ENCODE results near the gene CCR5. TPM values are rescaled to one million over a fixed set of nuclear protein-coding genes. Genes with fewer than 3 reads are reported as not detected.
"Not testable (repeated sequence)": the region's sequence is repeated elsewhere in the genome, so short reads cannot be mapped to it uniquely, and the experiment has no call there.

CCR5 gene
- total RNA-seq, 1 donor from 2014 or later: 2.2 TPM

- no peak for DNase-seq (ENCODE audit: low spot score)
Observed at GRCh38 chr3:46383211-46383950, 12.6 kb downstream of the CCR5 start.

GRCh38 chr3:46383951-46384330 lies 13.2 kb downstream of the CCR5 start:
- DNase-seq (ENCODE audit: low spot score): no peak

GRCh38 chr3:46386205-46386604 lies 15.5 kb downstream of the CCR5 start:
- peak; percentile 35 for DNase-seq (ENCODE audit: low spot score)

GRCh38 chr3:46388847-46389246 lies 18.1 kb downstream of the CCR5 start:
- not testable (repeated sequence) for DNase-seq (ENCODE audit: low spot score)

GRCh38 chr3:46389306-46389705 lies 18.6 kb downstream of the CCR5 start:
- DNase-seq (ENCODE audit: low spot score): no peak

- not testable (repeated sequence) for DNase-seq (ENCODE audit: low spot score)
Observed at GRCh38 chr3:46391526-46391925, 20.8 kb downstream of the CCR5 start.

GRCh38 chr3:46393011-46393410 lies 22.3 kb downstream of the CCR5 start:
- DNase-seq (ENCODE audit: low spot score): no peak

GRCh38 chr3:46393554-46394434 lies 23.0 kb downstream of the CCR5 start:
- no peak for DNase-seq (ENCODE audit: low spot score)

- no peak for DNase-seq (ENCODE audit: low spot score)
Observed at GRCh38 chr3:46395210-46395661, 24.5 kb downstream of the CCR5 start.

- DNase-seq (ENCODE audit: low spot score): no peak
Observed at GRCh38 chr3:46395766-46396530, 25.2 kb downstream of the CCR5 start.

GRCh38 chr3:46397111-46397510 lies 26.4 kb downstream of the CCR5 start:
- no peak for DNase-seq (ENCODE audit: low spot score)

- no peak for DNase-seq (ENCODE audit: low spot score)
Observed at GRCh38 chr3:46398186-46398955, 27.6 kb downstream of the CCR5 start.

GRCh38 chr3:46399098-46399497 lies 28.4 kb downstream of the CCR5 start:
- DNase-seq (ENCODE audit: low spot score): no peak

- no peak for DNase-seq (ENCODE audit: low spot score)
Observed at GRCh38 chr3:46399557-46399956, 28.8 kb downstream of the CCR5 start.

- peak; percentile 79 for DNase-seq (ENCODE audit: low spot score)
Observed at GRCh38 chr3:46400000-46400734, 29.4 kb downstream of the CCR5 start.

- DNase-seq (ENCODE audit: low spot score): no peak
Observed at GRCh38 chr3:46400846-46401245, 30.1 kb downstream of the CCR5 start.

GRCh38 chr3:46401579-46401978 lies 30.8 kb downstream of the CCR5 start:
- DNase-seq (ENCODE audit: low spot score): no peak

GRCh38 chr3:46402902-46403301 lies 32.2 kb downstream of the CCR5 start:
- not testable (repeated sequence) for DNase-seq (ENCODE audit: low spot score)

GRCh38 chr3:46405301-46406019 lies 34.7 kb downstream of the CCR5 start:
- DNase-seq (ENCODE audit: low spot score): peak; percentile 34

GRCh38 chr3:46406443-46406787 lies 35.7 kb downstream of the CCR5 start:
- no peak for DNase-seq (ENCODE audit: low spot score)
